H1 (cell line): ENCODE results near the gene SLC28A2. TPM values are rescaled to one million over a fixed set of nuclear protein-coding genes. Genes with fewer than 3 reads are reported as not detected.
"Not testable (repeated sequence)": the region's sequence is repeated elsewhere in the genome, so short reads cannot be mapped to it uniquely, and the experiment has no call there.

ENCODE experiments used
- CTCF ChIA-PET: fragments of 300-600 bp; sonication (Branson Sonifier 250); formaldehyde crosslinking; loops from one replicate; lab custom pipeline; 2021; ENCODE audit not compliant: partially characterized antibody; lab: Charles Lee
- POLR2A ChIA-PET: fragments of 300-600 bp; sonication (Branson Sonifier 250); formaldehyde crosslinking; loops from one replicate; lab custom pipeline; 2021; ENCODE audit warnings: inconsistent platforms; ENCODE audit not compliant: partially characterized antibody; lab: Charles Lee
- DNase-seq, 2 experiments: peaks; one replicate each; pipeline versions ENCODE4 v3.0.0 to v3.0.0-alpha.2; 2010 to 2022; ENCODE audit warnings: low spot score in 2 of 2, low read depth in 1 of 2, mixed read lengths in 1 of 2
- FAIRE-seq: peaks from 2 replicates; lab custom pipeline; 2011; peaks lifted over from hg19 to GRCh38; lab: Jason Lieb, UNC
- H2AFZ ChIP-seq: 2 replicates; pipeline ENCODE4 v1.8.1; 2012; ENCODE audit warnings: low read length, inconsistent platforms
- H2AK5ac ChIP-seq: 2 replicates; pipeline ENCODE4 v1.6.1; 2013; ENCODE audit warnings: low read depth, low read length
- H2BK120ac ChIP-seq: replicated peaks from 2 replicates; pipeline ENCODE3; 2013; ENCODE audit warnings: low read depth, low read length, inconsistent platforms
- H2BK12ac ChIP-seq: 2 replicates; pipeline ENCODE4 v1.6.1; 2013; ENCODE audit warnings: low read depth, low read length
- H2BK15ac ChIP-seq: 2 replicates; pipeline ENCODE4 v1.6.1; 2013; ENCODE audit warnings: low read length
- H2BK20ac ChIP-seq: 2 replicates; pipeline ENCODE4 v1.6.1; 2013; ENCODE audit warnings: low read length
- H2BK5ac ChIP-seq: 2 replicates; pipeline ENCODE4 v1.6.1; 2013; ENCODE audit warnings: low read depth, low read length
- H3K14ac ChIP-seq: 2 replicates; pipeline ENCODE4 v1.6.1; 2013; ENCODE audit warnings: inconsistent platforms; ENCODE audit not compliant: insufficient read length
- H3K18ac ChIP-seq: 2 replicates; pipeline ENCODE4 v1.6.1; 2013; ENCODE audit warnings: low read length; ENCODE audit errors: extremely low read depth
- H3K23ac ChIP-seq: 2 replicates; pipeline ENCODE4 v1.6.1; 2013; ENCODE audit warnings: inconsistent platforms; ENCODE audit not compliant: insufficient read length
- H3K23me2 ChIP-seq: 2 replicates; pipeline ENCODE4 v1.6.1; 2013; ENCODE audit warnings: low read depth, low read length
- H3K27ac ChIP-seq: 2 replicates; pipeline ENCODE4 v1.6.1; 2011; ENCODE audit warnings: low read depth, low read length, inconsistent platforms
- H3K27me3 ChIP-seq, 4 experiments: replicated peaks in 1 of 4; 1 replicate in 1 of 4; 2 replicates in 3 of 4; pipeline versions ENCODE4 v1.6.1 to v1.8.1; 2011 to 2013; ENCODE audit warnings: low read length in 3 of 4, mild to moderate bottlenecking in 3 of 4, inconsistent platforms in 2 of 4, mixed read lengths in 2 of 4, moderate library complexity in 1 of 4; ENCODE audit not compliant: control insufficient read depth in 3 of 4, insufficient read depth in 3 of 4; ENCODE audit errors: extremely low read depth in 1 of 4
- H3K36me3 ChIP-seq, 4 experiments: 2 replicates each; pipeline versions ENCODE4 v1.6.1 to v1.8.1; 2011 to 2013; ENCODE audit warnings: mild to moderate bottlenecking in 4 of 4, low read length in 3 of 4, moderate library complexity in 2 of 4, control low read depth in 1 of 4, inconsistent platforms in 1 of 4; ENCODE audit not compliant: insufficient read depth in 4 of 4, control insufficient read depth in 2 of 4
- H3K4ac ChIP-seq: replicated peaks from 2 replicates; pipeline ENCODE3; 2013; ENCODE audit warnings: low read length, low read depth, mixed read lengths, inconsistent platforms; ENCODE audit not compliant: insufficient read length
- H3K4me1 ChIP-seq, 4 experiments: replicated peaks in 1 of 4; 1 replicate in 1 of 4; 2 replicates in 3 of 4; pipeline versions ENCODE4 v1.6.1 to v1.8.1; 2011 to 2013; ENCODE audit warnings: low read length in 3 of 4, inconsistent platforms in 2 of 4, mixed read lengths in 1 of 4; ENCODE audit not compliant: insufficient read depth in 4 of 4, control insufficient read depth in 3 of 4
- H3K4me2 ChIP-seq, 2 experiments: 2 replicates each; pipeline versions ENCODE4 v1.6.1 to v1.8.1; 2011 to 2013; ENCODE audit warnings: low read depth in 2 of 2, low read length in 2 of 2, control low read depth in 1 of 2, inconsistent platforms in 1 of 2, mild to moderate bottlenecking in 1 of 2; ENCODE audit not compliant: insufficient read depth in 1 of 2
- H3K4me3 ChIP-seq, 4 experiments: fragments of 200-600, 300-600 bp in 1 of 4; sonication (generic), shearing (Covaris generic), sonication (Bioruptor Twin) in 1 of 4; 2 replicates each; pipeline versions ENCODE4 v1.5.1 to v1.8.1; 2011 to 2016; ENCODE audit warnings: low read length in 4 of 4, low read depth in 3 of 4, control low read depth in 2 of 4, inconsistent platforms in 2 of 4, mild to moderate bottlenecking in 2 of 4, mixed read lengths in 1 of 4, moderate library complexity in 1 of 4; ENCODE audit not compliant: insufficient read depth in 2 of 4; ENCODE audit errors: extremely low read depth in 1 of 4
- H3K56ac ChIP-seq: replicated peaks from 2 replicates; pipeline ENCODE3; 2013; ENCODE audit warnings: low read depth, mild to moderate bottlenecking, mixed read lengths, low read length, inconsistent platforms; ENCODE audit not compliant: insufficient read length
- H3K79me1 ChIP-seq: 2 replicates; pipeline ENCODE4 v1.6.1; 2013; ENCODE audit warnings: low read depth, low read length, control low read depth
- H3K79me2 ChIP-seq, 2 experiments: 2 replicates each; pipeline versions ENCODE4 v1.6.1 to v1.8.1; 2012 to 2013; ENCODE audit warnings: low read length in 2 of 2, mild to moderate bottlenecking in 2 of 2, inconsistent platforms in 1 of 2; ENCODE audit not compliant: insufficient read depth in 2 of 2, control insufficient read depth in 1 of 2
- H3K9ac ChIP-seq, 4 experiments: replicated peaks in 1 of 4; 1 replicate in 1 of 4; 2 replicates in 3 of 4; pipeline versions ENCODE4 v1.6.1 to v1.8.1; 2011 to 2013; ENCODE audit warnings: low read depth in 3 of 4, low read length in 3 of 4, control low read depth in 2 of 4, mild to moderate bottlenecking in 2 of 4, moderate library complexity in 2 of 4, inconsistent platforms in 1 of 4; ENCODE audit errors: extremely low read depth in 1 of 4
- H3K9me3 ChIP-seq, 2 experiments: 2 replicates each; pipeline versions ENCODE4 v1.6.1 to v1.8.1; 2012 to 2013; ENCODE audit warnings: mild to moderate bottlenecking in 2 of 2, moderate library complexity in 2 of 2, control low read depth in 1 of 2, inconsistent platforms in 1 of 2, low read depth in 1 of 2, low read length in 1 of 2, mixed read lengths in 1 of 2; ENCODE audit not compliant: insufficient read depth in 2 of 2
- H4K20me1 ChIP-seq, 2 experiments: replicated peaks in 1 of 2; 2 replicates each; pipeline versions ENCODE3 to v1.8.1; 2011 to 2013; ENCODE audit warnings: inconsistent platforms in 2 of 2, low read length in 2 of 2, mild to moderate bottlenecking in 1 of 2; ENCODE audit not compliant: insufficient read depth in 2 of 2, control insufficient read depth in 1 of 2
- H4K5ac ChIP-seq: 2 replicates; pipeline ENCODE4 v1.6.1; 2013; ENCODE audit warnings: low read length, low read depth, mixed read lengths, inconsistent platforms; ENCODE audit not compliant: insufficient read length
- H4K8ac ChIP-seq: 2 replicates; pipeline ENCODE4 v1.8.0; 2013; ENCODE audit warnings: mild to moderate bottlenecking, moderate library complexity, low read length, inconsistent platforms; ENCODE audit not compliant: insufficient read depth; ENCODE audit errors: extremely low read depth
- H4K91ac ChIP-seq: replicated peaks from 2 replicates; pipeline ENCODE3; 2013; ENCODE audit warnings: low read length, mixed read lengths, inconsistent platforms; ENCODE audit not compliant: insufficient read length
- WGBS, 2 experiments: shearing (Covaris generic) in 1 of 2; methylation state at CpG; one replicate each; pipeline versions ENCODE4 v1.1.6 to v1.1.7; 2013 to 2015; ENCODE audit warnings: low lambda C conversion rate in 2 of 2, mixed read lengths in 2 of 2, inconsistent platforms in 1 of 2, low coverage in 1 of 2, missing lambda C conversion rate in 1 of 2; ENCODE audit not compliant: insufficient replicate concordance in 2 of 2, insufficient coverage in 1 of 2, insufficient read length in 1 of 2; ENCODE audit errors: extremely low coverage in 1 of 2, missing lambda C conversion rate in 1 of 2; 5-methylcytosine and 5-hydroxymethylcytosine counted together
- polyA plus RNA-seq, 7 experiments: library from polyadenylated mRNA; depleted of rRNA in 3 of 7; stranded (reverse) in 5 of 7; unstranded in 2 of 7; fragments of >200 nt in 5 of 7; fragments of 200-250 nt in 2 of 7; gene quantifications; 1 replicate in 5 of 7; 2 replicates in 1 of 7; 4 replicates in 1 of 7; pipeline versions ENCODE4 v1.2.1 to v1.2.3, GENCODE V29; 2011 to 2013; ENCODE audit warnings: missing spikeins in 2 of 7, mixed read lengths in 2 of 7
- total RNA-seq: library from RNA; stranded (reverse); fragmentation: NEBNext Ultra II Directional; extraction: Animal tissue kit (Norgen Biotek cat#: 25700); gene quantifications from 2 replicates; pipeline ENCODE4 v1.2.1, GENCODE V29; 2021

Gene SLC28A2
- total and polyA plus RNA-seq, 2 of the 8 experiments (the other 6 are each of a cell fraction or from before 2014, with no cell fraction given): 0.11 TPM; not detected in 1

- H3K14ac ChIP-seq, POLR2A ChIA-PET: not testable (repeated sequence)
Measured at GRCh38 chr15:45236806-45237205, 15.2 kb upstream of the SLC28A2 start.

More at GRCh38 chr15:45236806-45237205, 15.2 kb upstream of the SLC28A2 start:
- H4K20me1 ChIP-seq, H2BK5ac ChIP-seq, H2BK15ac ChIP-seq, H3K4me2 ChIP-seq, H3K4ac ChIP-seq, FAIRE-seq, H3K56ac ChIP-seq, H3K18ac ChIP-seq, H3K23me2 ChIP-seq, H2BK120ac ChIP-seq, H4K91ac ChIP-seq, H3K23ac ChIP-seq, H3K27me3 ChIP-seq, H4K5ac ChIP-seq, H3K79me1 ChIP-seq, H2BK20ac ChIP-seq, H4K8ac ChIP-seq, H3K79me2 ChIP-seq, H3K4me1 ChIP-seq, DNase-seq, H3K9ac ChIP-seq, H2AK5ac ChIP-seq, H2BK12ac ChIP-seq, H2AFZ ChIP-seq, H3K27ac ChIP-seq, H3K4me3 ChIP-seq, H3K36me3 ChIP-seq: not testable (repeated sequence)
- H3K9me3 ChIP-seq: peaks cover 18 to 44% of the 10 kb centered on the region in 2 experiments; a peak in 3 of 4 replicates
- CTCF ChIA-PET: interaction anchor here (1.1 to 2.2 kb wide), 4 partner anchors 17 to 146 kb away, joined by 3 to 10 read pairs (median 4); no protein-coding TSS in a partner anchor
- 74% methylated on average over 6 of the region's 6 CpGs; no CpG with 5 or more reads in 1 of the 2 experiments for WGBS, 2 experiments
